Keratinocyte (primary cell): ENCODE measurements around the gene C15orf40. TPM values are rescaled to one million over a fixed set of nuclear protein-coding genes. Genes with fewer than 3 reads are reported as not detected.
"Not testable (repeated sequence)": the region's sequence is repeated elsewhere in the genome, so short reads cannot be mapped to it uniquely, and the experiment has no call there.

Experiments used
- DNase-seq: peaks from one replicate; pipeline ENCODE4 v3.0.0-alpha.2; 2011; ENCODE audit warnings: low read depth, missing footprints, low spot score
- FAIRE-seq: peaks from 2 replicates; lab custom pipeline; 2011; peaks lifted over from hg19 to GRCh38; lab: Jason Lieb, UNC
- H2AFZ ChIP-seq: 2 replicates; pipeline ENCODE4 v1.6.0; 2012; ENCODE audit warnings: low read length, control low read depth, inconsistent platforms; ENCODE audit not compliant: control insufficient read depth
- H3K27ac ChIP-seq: 2 replicates; pipeline ENCODE4 v1.5.1; 2011; ENCODE audit warnings: low read length; ENCODE audit not compliant: control insufficient read depth, insufficient read depth
- H3K27me3 ChIP-seq: 3 replicates; pipeline ENCODE4 v1.6.0; 2011; ENCODE audit warnings: low read length; ENCODE audit not compliant: control insufficient read depth, insufficient read depth; ENCODE audit errors: extremely low read depth
- H3K36me3 ChIP-seq, 2 experiments: 2 replicates in 1 of 2; 3 replicates in 1 of 2; pipeline ENCODE4 v1.5.1; 2011; ENCODE audit warnings: low read length in 2 of 2, mild to moderate bottlenecking in 1 of 2; ENCODE audit not compliant: control insufficient read depth in 2 of 2, insufficient read depth in 2 of 2; ENCODE audit errors: extremely low read depth in 1 of 2
- H3K4me1 ChIP-seq: 3 replicates; pipeline ENCODE4 v1.5.1; 2011; ENCODE audit warnings: low read length; ENCODE audit not compliant: control insufficient read depth, insufficient read depth; ENCODE audit errors: extremely low read depth
- H3K4me2 ChIP-seq: 3 replicates; pipeline ENCODE4 v1.6.0; 2011; ENCODE audit warnings: low read depth, low read length; ENCODE audit not compliant: control insufficient read depth, insufficient read depth; ENCODE audit errors: extremely low read depth
- H3K4me3 ChIP-seq, 3 experiments: fragments of 200-600 bp in 1 of 3; sonication (generic) in 1 of 3; 2 replicates in 2 of 3; 3 replicates in 1 of 3; pipeline ENCODE4 v1.5.1; 2011 to 2016; ENCODE audit warnings: low read length in 3 of 3, mild to moderate bottlenecking in 3 of 3, control low read depth in 2 of 3, inconsistent platforms in 1 of 3, low read depth in 1 of 3, mixed read lengths in 1 of 3, mixed run types in 1 of 3, moderate library complexity in 1 of 3; ENCODE audit not compliant: control insufficient read depth in 2 of 3, insufficient read depth in 2 of 3; ENCODE audit errors: extremely low read depth in 1 of 3
- H3K79me2 ChIP-seq: 2 replicates; pipeline ENCODE4 v1.6.0; 2012; ENCODE audit warnings: low read length; ENCODE audit not compliant: control insufficient read depth, insufficient read depth
- H3K9ac ChIP-seq: 3 replicates; pipeline ENCODE4 v1.6.0; 2011; ENCODE audit warnings: low read length; ENCODE audit not compliant: control insufficient read depth, insufficient read depth; ENCODE audit errors: extremely low read depth
- H3K9me1 ChIP-seq: 3 replicates; pipeline ENCODE4 v1.6.0; 2011; ENCODE audit warnings: low read length; ENCODE audit not compliant: control insufficient read depth, insufficient read depth; ENCODE audit errors: extremely low read depth
- H3K9me3 ChIP-seq: 2 replicates; pipeline ENCODE4 v1.5.1; 2012; ENCODE audit warnings: low read depth, low read length; ENCODE audit not compliant: control insufficient read depth
- H4K20me1 ChIP-seq: 3 replicates; pipeline ENCODE4 v1.6.0; 2011; ENCODE audit warnings: low read length; ENCODE audit not compliant: control insufficient read depth, insufficient read depth; ENCODE audit errors: extremely low read depth
- CTCF ChIP-seq, 3 experiments: IDR thresholded peaks in 1 of 3; conservative IDR thresholded peaks in 1 of 3; optimal IDR thresholded peaks in 1 of 3; 2 replicates in 2 of 3; 3 replicates in 1 of 3; pipeline versions ENCODE3 to v1.5.1; 2011; ENCODE audit warnings: low read length in 3 of 3, mild to moderate bottlenecking in 3 of 3, moderate library complexity in 2 of 3, control low read depth in 1 of 3, inconsistent platforms in 1 of 3; ENCODE audit not compliant: insufficient read depth in 2 of 3; ENCODE audit errors: extremely low read depth in 1 of 3
- EZH2 ChIP-seq: IDR thresholded peaks from one replicate; pipeline ENCODE4 v1.6.1; 2012; ENCODE audit warnings: inconsistent platforms, mild to moderate bottlenecking, low read length, moderate library complexity
- dilution Hi-C: fragments of 300-500 bp; cut with MboI; formaldehyde crosslinking; loops from one replicate; pipeline ENCODE4 v1.7.0; 2020; ENCODE audit warnings: low sequenced_read_pairs; ENCODE audit not compliant: extremely low pct_ligation_motif_present
- polyA plus RNA-seq, 5 experiments: library from polyadenylated mRNA; depleted of rRNA in 3 of 5; stranded (reverse) in 3 of 5; stranded (forward) in 1 of 5; unstranded in 1 of 5; fragments of >200 nt; gene quantifications; 1 replicate in 1 of 5; 2 replicates in 3 of 5; 3 replicates in 1 of 5; pipeline versions ENCODE4 v1.2.1 to v1.2.3, GENCODE V29; 2011 to 2012; ENCODE audit warnings: missing spikeins in 2 of 5, low read depth in 1 of 5, low replicate concordance in 1 of 5

C15orf40 gene
- polyA plus RNA-seq, 1 donor (not counting 4 experiments of a cell fraction or from before 2014, with no cell fraction given), result 26.6 TPM

- peak in 2 of 3 experiments; percentile 25 to 34 for TF ChIP-seq CTCF (optimal IDR thresholded peaks at IDR 0.05 in 1 of 3, IDR thresholded peaks at IDR 0.05 in 1 of 3, conservative IDR thresholded peaks at IDR 0.05 in 1 of 3; ENCODE audit: extremely low read depth in 1 of 3, insufficient read depth in 2 of 3, low read length in 3 of 3)
- no peak for TF ChIP-seq EZH2
- Histone ChIP-seq H3K4me2 (no peak overlapping the region), H3K9me1 (peaks cover 2% of the 10 kb centered on the region), H3K4me3 (no peak overlapping the region), H4K20me1 (peaks cover 2% of the 10 kb centered on the region), H3K27me3 (no peaks in the 10 kb centered on the region), H3K79me2 (no peaks in the 10 kb centered on the region), H3K9ac (no peak overlapping the region), H3K4me1 (peaks cover 15% of the 10 kb centered on the region), H3K9me3 (no peaks in the 10 kb centered on the region), H3K36me3 (no peaks in the 10 kb centered on the region), H3K27ac (no peak overlapping the region), H2AFZ (no peak overlapping the region)
- no peak for FAIRE-seq
- dilution Hi-C loops, result no loop called here
- no peak for DNase-seq
These were observed 68.3 kb downstream of the C15orf40 start for GRCh38 chr15:82943176-82943575.

GRCh38 chr15:82942691-82943090 is 68.7 kb downstream of the C15orf40 start:
- Histone ChIP-seq H3K4me2 (peak overlapping the region; percentile 61), H3K79me2 (no peaks in the 10 kb centered on the region), H3K9me3 (no peaks in the 10 kb centered on the region), H3K4me1 (peaks cover 15% of the 10 kb centered on the region), H2AFZ (no peak overlapping the region), H3K4me3 (no peak overlapping the region), H4K20me1 (peaks cover 2% of the 10 kb centered on the region), H3K27ac (peak overlapping the region; percentile 6), H3K9me1 (peaks cover 2% of the 10 kb centered on the region), H3K27me3 (no peaks in the 10 kb centered on the region), H3K9ac (no peak overlapping the region), H3K36me3 (no peaks in the 10 kb centered on the region)
- dilution Hi-C loops, result no loop called here
- DNase-seq, result peak; percentile 81
- FAIRE-seq, result peak; percentile 66
- TF ChIP-seq CTCF (optimal IDR thresholded peaks at IDR 0.05 in 1 of 3, IDR thresholded peaks at IDR 0.05 in 1 of 3, conservative IDR thresholded peaks at IDR 0.05 in 1 of 3; ENCODE audit: extremely low read depth in 1 of 3, insufficient read depth in 2 of 3, low read length in 3 of 3) (no peak), EZH2 (no peak)

- H3K9ac ChIP-seq, H4K20me1 ChIP-seq, DNase-seq, H3K9me3 ChIP-seq, H3K9me1 ChIP-seq, H3K4me2 ChIP-seq, FAIRE-seq, H3K79me2 ChIP-seq, H3K27me3 ChIP-seq, H3K27ac ChIP-seq, H3K36me3 ChIP-seq, H3K4me3 ChIP-seq, H2AFZ ChIP-seq, dilution Hi-C loops: not testable (repeated sequence)
- H3K4me1 ChIP-seq, result peaks cover 15% of the 10 kb centered on the region
These were observed 71.8 kb downstream of the C15orf40 start for GRCh38 chr15:82939678-82940077.
